ENCODE results near the gene DDX25. TPM values are rescaled to one million over a fixed set of nuclear protein-coding genes. Genes with fewer than 3 reads are reported as not detected.
"Not testable (repeated sequence)": the region's sequence is repeated elsewhere in the genome, so short reads cannot be mapped to it uniquely, and the experiment has no call there.

DDX25 gene
- total RNA-seq: not detected
- long read RNA-seq: 0 reads

DNA sequence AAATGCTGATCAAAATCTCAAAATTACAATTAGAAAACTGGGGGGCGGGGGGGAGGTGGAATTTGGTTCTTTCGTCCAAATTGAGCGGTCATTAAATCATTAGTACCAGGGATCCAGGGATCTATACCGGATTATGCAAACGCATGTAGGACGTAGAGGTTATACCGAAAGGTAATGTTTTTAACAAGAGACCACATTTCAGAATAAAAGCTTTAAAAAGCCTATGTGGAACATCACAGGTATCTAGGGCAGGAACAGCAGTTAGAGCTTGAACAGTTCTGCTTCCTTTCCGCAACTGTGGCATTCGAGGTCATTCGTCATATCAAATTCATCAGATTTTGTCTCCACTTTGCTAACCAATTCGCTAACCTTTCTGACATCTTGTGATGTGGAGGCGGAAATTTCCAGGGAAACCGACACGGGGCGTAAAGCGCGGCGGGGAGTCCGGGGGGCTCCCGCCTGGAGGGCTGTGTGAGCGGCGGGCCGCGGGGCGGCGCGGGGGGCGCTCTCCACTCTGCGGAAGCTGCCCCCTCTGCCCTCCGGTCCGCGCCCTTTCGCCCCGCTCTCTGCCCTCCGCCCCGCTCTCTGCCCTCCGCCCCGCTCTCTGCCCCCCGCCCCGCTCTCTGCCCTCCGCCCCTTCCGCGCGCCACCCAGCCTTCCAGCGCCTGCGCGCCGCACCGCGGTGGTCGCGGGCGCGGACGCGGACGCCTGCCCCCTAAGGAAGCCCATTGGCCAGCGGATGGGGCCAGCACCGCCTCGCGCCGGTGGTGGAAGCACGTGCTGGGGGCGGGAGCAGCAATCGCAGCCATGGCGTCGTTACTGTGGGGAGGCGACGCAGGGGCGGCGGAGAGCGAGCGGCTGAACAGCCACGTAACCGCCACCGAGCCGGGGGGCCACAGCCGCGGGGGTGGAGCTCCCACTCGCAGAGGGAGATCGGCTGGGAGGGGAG is at the start of gene DDX25:
Gene DDX25, plus strand, starts transcription at position 798 of the 949 bp plus-strand sequence. Its CDS starts 10 bp downstream, at position 808.
- no peak for DNase-seq (ENCODE audit: low spot score)

DNA sequence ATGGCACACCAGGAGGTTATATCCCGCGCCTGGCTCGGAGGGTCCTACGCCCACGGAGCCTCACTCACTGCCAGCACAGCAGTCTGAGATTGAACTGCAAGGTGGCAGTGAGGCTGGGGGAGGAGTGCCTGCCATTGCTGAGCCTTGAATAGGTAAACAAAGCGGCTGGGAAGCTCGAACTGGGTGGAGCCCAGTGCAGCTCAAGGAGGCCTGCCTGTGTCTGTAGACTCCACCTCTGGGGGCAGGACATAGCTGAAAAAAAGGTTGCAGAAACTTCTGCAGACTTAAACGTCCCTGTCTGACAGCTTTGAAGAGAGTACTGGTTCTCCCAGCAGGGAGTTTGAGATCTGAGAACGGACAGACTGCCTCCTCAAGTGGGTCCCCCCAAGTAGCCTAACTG is 46.6 kb upstream of the DDX25 start:
- DNase-seq (ENCODE audit: low spot score): not testable (repeated sequence)

DNA sequence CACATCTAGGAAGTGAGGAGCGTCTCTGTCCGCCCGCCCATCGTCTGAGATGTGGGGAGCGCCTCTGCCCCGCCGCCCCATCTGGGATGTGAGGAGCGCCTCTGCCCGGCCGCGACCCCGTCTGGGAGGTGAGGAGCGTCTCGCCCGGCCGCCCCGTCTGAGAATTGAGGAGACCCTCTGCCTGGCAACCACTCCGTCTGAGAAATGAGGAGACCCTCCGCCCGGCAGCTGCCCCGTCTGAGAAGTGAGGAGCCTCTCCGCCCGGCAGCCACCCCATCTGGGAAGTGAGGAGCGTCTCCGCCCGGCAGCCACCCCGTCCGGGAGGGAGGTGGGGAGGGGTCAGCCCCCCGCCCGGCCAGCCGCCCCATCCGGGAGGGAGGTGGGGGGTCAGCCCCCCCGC is 41.5 kb upstream of the DDX25 start:
- DNase-seq (ENCODE audit: low spot score): not testable (repeated sequence)

DNA sequence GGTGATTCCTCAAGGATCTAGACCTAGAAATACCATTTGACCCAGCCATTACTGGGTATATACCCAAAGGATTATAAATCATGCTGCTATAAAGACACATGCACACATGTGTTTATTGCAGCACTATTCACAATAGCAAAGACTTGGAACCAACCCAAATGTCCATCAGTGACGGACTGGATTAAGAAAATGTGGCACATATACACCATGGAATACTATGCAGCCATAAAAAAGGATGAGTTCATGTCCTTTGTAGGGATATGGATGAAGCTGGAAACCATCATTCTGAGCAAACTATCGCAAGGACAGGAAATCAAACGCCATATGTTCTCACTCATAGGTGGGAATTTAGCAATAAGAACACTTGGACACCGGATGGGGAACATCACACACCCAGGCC is 39.0 kb upstream of the DDX25 start:
- not testable (repeated sequence) for DNase-seq (ENCODE audit: low spot score)

DNA sequence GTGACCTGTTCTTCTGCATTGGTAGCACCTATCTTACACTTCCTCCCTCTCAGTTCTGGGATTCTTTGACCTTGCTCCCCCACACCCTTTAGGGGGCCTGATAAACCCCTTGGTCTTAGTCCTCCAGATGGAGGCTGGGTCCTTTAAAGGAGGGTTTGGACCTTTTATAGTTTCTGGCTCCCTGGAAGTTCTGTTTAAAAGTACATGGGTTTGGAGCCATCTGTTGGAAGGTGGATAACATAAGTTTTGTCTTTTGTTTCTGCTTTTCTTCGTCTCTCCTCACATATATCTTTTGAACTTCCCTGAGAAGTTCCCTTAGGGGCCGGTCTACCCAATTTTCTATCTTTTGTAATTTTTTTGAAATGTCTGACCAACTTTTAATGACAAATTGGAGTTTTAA is 34.8 kb upstream of the DDX25 start:
- no peak for DNase-seq (ENCODE audit: low spot score)

DNA sequence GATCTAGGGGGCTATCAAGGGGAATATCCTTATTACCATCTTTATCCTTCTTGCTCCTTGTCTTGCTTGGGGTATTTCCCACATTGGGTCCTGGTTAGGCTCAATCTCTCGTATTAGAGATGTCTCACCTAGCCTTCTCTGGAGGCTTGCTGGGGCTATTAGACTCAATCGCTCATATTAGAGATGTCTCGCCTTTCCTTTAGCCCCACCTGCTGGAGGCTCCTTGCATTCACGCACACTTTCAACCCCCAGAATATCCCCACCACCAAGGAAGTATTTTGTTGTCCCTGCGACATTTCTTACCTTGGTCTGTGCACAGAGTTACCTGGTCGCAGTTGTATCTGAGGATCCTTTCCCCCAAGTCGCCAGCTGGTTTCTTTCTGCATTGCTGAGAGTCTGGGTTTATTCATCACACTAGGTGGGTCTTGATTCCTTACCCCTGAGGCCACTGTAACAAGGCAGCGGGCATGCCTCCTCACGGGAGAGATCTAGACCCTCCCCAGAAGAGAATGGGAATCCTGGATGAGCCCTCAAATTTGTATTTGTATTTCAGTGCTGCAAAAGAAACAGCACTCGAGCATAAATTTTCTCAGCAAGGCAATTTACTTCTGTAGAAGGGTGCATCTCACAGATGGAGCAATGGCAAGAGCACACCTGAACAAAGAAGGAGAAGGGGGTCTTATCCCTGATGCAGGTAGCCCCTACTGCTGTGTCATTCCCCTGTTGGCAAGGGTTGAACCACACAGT is 32.7 kb upstream of the DDX25 start:
- DNase-seq (ENCODE audit: low spot score): no peak

DNA sequence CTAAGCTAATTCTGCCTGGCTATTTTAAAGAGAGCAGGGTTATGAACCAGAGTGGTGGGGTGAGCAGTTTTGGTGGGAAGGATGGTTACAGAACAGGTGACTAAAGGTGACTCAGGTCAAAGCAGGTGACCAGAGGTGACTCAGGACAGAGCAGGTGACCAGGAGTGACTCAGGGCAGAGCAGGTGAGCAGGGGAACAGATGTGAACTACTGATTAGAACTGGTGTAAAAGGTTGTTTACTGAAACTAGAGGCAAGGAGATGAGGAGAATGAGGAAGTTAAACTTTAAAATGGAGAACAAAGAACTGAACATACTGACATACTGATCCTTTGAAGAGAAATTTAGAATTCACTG is 32.2 kb upstream of the DDX25 start:
- DNase-seq (ENCODE audit: low spot score): no peak

DNA sequence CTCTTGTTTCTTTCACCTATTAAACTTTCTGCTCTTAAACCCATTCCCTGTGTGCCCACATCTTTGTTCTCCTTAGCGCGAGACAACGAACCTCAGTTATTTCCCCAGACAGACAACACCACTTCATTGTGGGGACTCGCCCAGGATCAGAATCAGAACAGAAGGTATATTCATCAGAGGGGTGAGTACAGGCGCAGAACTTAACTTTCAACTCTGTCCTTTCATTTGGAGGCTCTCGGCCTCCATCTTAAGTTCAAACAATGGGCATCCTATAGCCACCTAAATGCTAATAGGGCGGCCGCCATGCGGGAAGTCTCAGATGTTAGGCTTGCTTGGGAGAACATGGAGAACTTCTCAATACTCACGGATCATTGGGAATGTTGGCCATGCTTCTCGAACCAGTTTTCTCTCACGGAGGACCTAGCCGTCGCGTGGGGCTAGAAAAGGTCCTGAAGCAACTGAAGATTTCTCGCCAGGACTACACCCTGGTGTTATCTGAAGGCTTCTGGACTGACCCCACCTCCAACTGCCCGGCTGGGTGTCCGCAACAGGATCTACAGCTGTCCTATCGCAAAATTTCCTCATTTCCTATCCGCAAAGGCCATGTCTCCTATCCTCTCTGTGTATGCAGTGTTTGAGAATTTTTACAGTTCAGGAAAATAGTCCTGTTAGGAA is 30.3 kb upstream of the DDX25 start:
- no peak for DNase-seq (ENCODE audit: low spot score)

DNA sequence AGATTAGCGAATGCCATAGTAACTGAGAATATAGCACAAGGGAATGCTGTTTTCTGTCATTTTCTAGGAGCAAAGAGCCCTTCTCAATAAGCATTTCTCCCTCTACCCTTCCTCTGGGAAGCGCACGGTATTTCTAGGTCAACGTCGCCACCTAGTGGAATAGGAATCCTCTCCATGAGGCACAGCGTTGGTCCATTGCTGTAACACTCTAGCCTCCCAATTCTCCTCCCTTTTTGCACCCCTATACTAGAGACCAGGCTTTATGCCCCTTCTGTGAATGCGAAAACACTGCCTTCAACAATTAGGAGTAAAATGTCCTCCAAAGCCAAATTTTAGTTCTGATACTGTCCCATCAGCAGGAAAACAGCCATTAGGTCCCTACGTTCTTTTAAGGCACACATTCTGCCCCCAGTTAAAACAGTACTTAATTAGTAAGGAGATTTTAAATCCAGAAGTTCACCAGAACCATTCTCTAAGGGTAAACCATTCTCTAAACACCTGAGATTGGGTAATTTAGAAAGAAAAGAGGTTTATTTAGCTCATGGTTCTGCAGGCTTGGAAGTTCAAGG is 29.7 kb upstream of the DDX25 start:
- DNase-seq (ENCODE audit: low spot score): no peak

DNA sequence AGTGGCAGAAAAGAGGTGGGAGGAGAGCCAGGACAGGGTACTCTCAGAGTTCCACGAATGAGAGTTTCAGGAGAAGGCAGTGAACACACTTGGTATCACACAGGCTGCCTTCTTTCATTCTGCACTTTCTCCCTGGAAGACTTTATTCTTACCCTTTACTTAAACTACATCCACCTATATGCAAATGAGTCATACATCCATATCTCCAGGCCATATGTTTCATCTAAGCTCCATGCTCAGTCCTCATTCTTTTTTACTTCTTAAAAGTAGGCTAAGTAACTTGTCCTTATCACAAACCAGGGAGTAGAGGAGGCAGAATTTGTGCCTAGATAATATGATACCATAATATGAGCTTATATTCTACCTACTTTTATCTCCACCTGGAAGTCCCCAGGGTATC is 23.0 kb upstream of the DDX25 start:
- no peak for DNase-seq (ENCODE audit: low spot score)

DNA sequence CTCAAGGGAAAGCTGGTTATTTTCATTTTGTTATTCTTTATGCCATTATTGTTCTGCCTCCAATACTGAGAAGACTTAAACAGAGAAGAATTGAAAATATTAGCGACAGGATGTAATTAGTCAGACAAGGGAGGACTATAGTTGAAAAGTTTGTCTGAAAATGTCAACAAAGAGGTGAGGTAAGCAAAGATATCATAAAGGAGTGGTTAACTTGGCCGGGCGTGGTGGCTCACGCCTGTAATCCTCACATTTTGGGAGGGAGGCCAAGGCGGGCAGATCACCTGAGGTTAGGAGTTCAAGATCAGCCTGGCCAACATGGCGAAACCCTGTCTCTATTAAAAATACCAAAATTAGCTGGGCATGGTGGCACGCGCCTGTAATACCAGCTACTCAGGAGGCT is 20.9 kb upstream of the DDX25 start:
- DNase-seq (ENCODE audit: low spot score): no peak

DNA sequence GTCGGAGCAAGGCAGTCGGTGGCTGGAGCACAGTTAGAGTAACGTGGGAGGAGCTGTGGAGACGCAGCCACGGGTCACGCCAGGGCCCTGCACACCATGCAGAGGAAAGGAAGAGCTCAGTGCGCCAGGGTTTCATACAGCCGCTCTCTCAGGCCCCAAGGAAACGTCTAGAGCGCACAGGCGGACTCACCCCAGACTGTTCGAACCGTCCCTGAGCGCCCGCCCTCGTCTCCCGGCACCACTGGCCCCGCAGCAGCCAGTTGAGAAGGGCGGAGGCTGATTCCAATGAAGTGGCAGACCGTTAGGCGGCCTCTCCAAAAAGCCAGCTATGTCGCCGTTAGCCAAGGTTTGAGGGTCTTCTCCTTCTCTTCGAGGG is 17.3 kb upstream of the DDX25 start:
- no peak for DNase-seq (ENCODE audit: low spot score)

DNA sequence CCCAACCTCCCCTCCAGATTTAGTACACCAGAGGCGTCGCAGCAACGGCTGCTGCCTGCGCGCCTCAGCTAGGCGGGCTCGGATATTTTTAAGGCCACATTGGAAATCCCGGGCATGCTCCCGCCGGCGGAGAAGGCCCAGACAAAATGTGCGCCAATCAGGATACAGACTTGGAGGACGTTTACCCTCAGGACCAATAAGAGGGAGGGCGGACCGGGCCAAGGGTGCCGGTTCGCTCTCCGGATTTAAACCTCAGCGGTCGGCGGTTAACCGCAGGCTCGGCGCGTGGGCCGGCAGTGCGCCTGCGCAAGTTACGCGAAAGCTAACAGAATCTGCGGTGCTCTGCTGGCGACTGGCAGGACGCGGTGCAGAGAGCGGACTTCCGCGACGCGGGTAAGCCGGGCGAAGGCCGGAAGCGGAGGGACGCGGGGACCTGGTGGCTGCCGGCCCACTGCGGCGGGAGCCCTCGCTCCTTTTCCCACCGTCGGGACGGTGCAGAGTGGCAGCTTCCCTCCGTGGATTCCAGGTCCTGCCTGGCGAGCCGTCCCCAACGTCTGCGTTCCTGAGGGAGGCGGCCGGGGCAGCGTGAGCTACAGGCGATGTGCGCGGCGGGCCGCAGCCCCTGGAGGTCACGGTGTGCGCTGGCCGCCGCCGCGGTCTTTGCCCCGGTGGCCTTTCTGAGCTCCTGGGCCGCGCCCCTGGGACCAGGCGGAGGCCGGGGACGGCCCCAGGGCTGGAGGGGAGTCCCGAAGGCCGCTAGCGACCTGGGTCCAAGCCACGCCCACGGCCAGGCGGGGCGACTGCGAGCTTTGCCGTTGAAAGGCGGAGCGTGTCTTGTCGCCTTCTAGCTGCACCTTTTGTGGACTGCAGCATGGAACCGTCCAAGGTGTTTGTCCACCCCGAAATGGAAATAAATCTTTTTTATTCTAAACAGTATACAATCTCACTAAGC is 16.7 kb upstream of the DDX25 start, which contains the start of gene HYLS1:
Gene HYLS1, plus strand, starts transcription at position 296 of the 952 bp plus-strand sequence. CDS start 11,701 bp downstream, outside the sequence.
- peak; percentile 98 for DNase-seq (ENCODE audit: low spot score)

DNA sequence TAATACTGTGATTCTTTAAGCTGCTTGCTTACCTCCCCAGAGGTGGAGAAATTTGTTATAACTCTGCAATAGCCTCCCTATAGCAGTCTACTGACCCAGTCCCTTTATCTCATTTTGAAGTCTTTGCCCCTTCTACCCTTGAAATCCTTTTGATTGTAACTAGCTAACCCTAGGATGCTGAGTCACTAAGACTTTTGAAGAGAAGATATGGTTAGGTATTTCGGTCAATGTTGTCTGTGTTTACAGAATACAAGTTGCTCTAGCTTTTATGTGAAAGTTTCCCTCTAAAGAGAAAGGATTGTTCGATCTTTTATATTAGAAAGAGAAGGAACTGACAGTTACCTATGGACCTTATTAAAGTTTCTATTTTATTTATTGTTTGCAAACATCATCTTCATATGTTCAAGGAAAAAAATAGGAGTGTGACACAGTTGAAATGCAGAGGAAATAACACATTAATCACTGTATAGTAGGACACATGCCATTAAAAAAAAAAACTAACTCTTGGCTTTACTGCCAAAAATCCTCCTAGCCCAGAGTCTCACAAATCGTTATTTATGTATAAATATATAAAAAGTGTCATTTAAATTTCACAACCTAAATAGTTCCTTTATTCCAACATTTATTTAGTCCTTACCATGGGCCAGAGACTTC is 13.7 kb upstream of the DDX25 start:
- DNase-seq (ENCODE audit: low spot score): no peak

DNA sequence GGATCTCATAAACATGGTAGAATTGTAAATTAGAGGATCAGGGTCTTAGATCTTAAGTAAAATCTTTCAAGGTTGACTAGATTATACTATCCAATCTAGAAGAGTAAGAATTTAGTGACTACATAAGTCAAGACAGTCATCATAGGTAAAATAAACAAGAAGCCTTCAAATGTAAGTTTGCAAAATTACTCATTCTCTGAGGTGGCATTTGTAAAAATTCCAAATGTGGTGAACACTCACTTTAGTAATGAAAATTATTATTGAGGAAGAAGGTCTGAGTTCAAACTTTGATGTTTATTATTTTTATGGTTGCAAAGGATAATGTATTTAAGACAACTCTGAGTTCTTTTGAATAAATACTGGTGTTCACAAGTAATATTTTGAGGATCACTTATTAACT is 12.2 kb upstream of the DDX25 start:
- DNase-seq (ENCODE audit: low spot score): no peak

DNA sequence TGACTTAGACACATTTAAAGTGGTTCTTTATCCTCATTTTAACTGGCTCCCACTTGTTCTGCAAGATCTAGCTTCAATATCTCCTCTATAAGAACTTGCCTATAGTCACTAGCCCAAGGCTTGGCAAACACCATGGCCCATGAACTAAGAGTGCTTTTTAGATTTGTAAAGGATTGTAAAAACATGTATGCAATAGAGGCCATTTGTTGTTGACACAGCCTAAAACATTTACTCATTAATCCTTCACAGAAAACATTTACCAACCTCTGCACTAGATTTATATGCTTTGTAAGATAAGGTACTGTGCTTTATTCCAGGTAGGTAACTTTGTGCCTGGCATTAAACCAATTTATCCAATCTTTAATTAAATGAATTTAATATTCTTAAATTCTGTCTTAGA is 11.3 kb upstream of the DDX25 start:
- DNase-seq (ENCODE audit: low spot score): no peak

DNA sequence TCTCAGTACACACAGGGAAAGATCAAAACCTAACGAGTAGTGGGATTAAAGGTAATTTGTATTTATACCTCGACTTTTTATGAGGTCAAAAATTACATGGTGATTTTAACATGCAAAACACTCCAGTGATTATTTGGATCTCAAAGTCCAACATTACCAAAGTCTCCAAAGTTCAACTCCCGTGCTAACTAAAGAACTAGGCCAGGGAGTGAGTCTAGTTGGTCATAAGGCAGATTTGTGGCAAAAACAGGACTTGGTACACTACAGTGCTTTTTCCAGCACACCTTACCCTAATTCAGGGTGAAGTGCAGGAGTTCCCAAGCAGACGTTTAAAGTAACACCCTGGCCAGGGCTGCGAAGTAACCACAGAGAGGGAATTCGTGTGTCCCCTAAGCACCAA is 2.4 kb upstream of the DDX25 start:
- DNase-seq (ENCODE audit: low spot score): no peak

DNA sequence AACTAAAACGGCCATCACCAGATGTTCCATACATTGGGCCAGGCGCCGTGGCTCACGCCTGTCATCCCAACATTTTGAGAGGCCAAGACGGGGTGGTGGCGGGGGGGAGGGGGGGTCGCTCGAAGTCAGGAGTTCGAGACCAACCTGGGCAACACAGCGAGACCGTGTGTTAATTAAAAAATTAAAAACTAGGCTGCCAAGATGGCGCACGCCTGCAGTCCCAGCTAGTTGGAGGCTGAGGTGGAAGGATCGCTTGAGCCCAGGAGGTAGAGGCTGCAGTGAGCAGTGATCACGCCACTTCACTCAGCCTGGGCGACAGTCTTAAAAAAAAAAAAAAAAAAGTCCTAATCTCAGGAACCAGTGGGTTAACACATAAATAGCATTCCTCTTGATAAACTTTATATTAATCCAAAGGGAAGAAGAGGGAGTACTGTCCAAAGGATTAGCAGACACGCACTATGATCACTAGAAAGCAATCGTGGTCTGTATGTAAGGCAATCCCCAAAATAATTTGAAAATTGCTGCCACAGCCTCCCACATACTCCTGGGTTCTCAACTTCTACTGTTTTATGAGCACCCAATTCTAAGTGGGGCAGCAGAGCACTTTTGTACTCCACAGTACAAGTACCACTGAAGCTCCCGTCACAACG is 1.9 kb upstream of the DDX25 start:
- no peak for DNase-seq (ENCODE audit: low spot score)

Data from mesenteric fat pad (tissue), 1 donor.